GM03348 (cell line): ENCODE data around the gene B9D1.

Source experiments
- DNase-seq: peaks from one replicate; pipeline ENCODE4 v3.0.0; 2012; ENCODE audit warnings: low spot score

The B9D1 gene

DNA sequence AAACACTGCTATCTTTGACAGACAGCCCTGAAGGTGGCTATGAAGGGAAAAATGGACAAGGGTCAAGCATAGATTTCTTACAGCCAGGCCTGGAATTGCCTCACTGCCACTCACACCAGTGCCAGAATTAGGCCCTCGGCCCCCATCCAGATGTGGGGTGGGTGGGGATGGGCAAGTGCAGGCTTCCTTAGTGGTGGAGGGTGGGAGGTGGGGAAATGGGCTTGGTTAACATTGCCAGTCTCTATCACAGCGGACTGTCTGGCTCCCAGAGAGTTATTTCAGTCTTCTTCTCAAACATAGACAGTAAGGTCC, 24.9 kb downstream of the B9D1 start:
- no peak for DNase-seq

DNA sequence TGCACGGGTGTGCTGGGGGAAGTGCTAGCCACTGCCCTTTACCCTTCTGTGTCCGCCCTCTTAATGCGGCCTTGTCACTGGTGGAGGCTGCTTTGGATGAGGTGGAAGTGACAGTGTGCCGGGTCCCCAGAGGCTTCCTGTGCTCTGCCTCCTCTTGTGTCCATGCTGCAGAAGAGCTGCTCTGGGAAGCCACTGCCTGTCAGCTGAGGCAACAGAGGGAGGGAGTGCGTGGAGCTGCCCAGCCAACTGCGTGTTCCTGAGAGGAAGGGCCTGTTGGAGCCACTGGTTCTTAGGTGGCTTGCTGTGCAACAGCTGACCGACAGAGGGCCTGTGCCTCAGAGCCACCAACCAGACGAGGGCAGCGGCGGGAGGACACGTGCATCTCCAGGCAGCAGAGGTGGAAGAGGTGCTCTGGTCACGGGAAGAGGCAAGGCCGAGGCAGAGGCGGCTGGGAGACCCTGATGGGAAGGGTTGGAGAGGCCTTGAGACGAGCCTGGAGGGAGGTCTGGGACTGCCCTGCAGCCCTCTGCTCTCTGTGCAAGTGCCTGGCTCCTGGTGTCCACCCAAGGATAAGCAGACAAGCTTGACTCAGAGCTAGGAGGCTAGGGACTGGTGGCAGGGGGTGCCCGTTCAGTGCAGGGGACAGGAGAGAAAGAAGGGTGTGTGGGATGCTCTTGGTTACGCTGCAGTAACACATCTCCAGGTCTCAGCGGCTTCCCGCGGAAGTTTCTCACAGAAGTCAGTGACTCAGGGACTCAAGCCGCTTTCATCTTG, 25.4 kb downstream of the B9D1 start:
- DNase-seq = no peak

DNA sequence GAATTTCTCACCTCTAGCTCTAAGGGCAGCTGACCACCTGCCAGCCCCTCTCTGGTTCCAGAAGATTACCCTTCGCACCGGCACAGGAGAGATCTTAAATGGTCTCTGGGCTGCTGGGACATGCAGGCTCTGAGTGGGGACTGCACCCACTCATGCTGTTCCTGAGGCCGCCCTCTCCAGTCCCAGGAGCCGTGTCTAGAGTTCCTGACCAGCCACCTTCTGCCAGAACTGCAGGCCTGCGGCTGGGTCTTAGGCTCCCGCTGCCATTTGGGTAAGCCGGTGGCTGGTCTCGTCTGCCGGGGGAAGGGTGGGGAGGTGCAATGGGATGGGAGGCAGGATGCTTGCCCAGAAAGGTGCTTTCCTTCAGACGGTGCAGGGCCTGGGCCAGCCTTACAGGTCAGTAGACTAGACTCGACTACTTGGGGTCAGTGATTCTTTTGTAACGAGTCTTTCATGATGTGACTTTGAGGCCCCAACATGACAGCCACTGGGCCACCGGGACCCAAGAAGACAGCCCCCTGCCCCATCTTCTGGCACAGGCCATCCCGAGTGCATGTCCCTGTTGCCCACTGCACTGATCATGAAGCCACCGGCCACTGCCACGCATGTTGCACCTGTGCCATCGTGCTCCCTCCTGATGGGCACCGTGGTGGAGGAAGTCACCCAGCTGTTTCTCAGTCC, 26.4 kb downstream of the B9D1 start:
- no peak for DNase-seq

DNA sequence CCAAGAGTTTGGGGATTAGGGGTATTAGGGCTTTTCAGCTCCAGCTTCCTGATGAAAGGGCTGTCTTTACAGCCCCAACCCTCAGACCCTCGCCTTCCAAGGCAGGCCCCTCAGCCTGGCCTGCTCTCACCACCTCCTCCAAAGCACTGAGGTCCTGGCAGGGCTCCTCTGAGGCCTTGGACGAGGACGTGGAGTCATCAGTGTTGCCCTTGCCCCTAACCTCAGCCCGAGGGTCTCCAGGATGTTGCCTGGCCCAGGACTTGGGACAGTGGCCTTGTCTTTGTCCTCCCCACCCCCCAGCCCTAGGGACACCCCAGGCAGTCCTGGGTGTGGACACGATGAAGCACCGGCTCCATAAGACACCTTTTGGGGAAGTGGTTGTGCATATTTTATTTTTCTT, 28.2 kb downstream of the B9D1 start:
- no peak for DNase-seq

DNA sequence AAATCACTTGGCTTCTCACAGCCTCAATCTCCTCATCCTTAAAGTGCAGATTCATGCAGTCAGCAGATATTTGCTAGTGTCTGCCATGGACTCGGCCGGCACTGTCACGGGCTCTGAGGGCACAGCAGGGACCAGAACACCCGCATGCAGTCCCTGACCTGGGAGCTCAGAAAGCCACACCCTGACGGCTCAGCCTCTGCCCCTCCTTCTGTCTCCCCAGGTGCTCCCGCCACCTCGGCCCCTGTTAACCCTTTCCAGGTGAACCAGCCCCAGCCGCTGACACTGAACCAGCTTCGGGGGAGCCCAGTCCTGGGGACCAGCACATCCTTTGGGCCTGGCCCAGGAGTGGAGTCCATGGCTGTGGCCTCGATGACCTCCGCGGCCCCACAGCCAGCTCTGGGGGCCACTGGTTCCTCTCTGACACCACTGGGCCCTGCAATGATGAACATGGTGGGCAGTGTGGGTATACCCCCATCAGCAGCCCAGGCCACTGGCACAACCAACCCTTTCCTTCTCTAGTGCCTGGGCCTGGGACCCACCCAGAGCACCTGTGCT, 28.7 kb downstream of the B9D1 start:
- DNase-seq = no peak

DNA sequence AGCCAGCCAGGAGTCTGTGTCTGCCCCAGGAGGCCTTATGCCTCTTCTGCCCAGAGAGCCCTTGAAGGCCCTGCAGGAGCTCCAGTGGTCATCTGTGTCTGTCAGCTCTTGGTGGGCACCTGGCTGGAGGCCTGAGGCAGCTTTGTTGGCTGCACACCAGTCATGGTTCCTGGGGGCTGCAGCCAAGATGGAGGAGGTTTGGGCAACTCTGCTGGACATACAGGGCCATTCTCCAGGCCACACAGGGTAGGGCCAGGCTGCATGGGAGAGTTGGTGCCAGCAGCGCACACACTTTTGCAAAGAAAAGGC, 29.4 kb downstream of the B9D1 start:
- DNase-seq = no peak

DNA sequence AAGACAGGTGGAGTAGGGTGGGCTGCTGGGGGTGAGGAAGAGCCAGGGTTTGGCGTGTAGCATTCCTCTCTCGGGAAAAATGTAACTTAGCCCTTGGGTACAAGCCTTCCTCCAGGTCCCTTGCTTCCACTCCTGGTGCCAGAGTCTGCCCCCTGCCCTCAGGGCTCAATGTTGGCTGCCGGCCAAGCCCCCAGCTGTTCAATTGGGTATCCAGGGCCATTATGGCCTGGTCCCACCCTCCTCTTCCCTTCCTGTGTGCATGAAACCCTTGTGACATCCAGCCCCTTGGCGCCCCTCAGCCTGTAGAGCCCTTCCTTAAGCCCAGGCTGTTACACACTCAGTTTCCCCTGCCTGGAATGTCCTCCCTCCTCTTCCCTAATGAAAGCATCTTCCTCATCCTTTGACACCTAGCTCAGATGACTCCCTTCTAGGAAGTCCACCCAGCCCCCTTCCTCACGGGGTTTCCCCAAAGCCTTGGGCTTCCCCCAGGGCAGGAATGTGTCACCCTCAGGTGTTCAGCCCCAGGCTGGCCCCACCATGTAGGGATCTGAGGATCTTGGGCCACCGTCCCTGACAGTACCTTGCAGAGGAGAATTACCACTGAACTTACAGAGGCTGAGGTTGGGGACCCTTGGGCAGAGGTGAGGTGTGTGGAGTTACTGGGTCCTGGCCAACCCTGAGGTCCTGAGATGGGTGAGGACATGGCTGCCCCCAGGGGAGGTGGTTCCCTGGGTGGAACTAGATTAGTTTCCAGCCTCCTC, 30.0 kb downstream of the B9D1 start:
- no peak for DNase-seq

DNA sequence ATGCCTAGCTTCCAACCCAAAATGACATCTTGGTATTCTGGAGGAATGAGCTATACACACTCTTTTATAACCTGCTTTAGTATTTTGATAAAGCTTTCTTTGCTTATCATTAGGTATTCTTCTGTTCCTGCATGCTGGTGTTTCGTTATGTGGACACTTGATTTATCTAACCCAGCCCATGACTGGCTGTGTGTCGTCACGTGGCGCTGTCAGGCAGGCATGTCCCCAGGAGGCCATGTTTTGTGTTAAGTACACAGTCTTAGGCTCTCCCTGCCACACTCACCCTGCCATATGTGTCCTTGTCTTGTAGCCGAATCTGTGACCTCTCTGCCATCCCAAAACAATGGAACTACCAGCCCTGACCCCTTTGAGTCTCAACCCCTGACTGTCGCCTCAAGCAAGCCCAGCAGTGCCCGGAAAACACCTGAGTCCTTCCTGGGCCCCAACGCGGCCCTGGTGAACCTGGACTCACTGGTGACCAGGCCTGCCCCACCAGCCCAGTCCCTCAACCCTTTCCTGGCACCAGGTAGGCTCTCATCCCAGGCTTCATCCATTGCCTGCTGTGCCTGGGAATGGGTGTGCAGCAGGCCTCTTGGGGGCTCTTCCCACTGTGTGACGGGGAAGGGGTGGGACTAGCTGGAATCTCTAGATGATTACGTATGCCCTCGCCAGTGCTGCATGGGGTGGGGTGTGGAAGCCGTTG, 30.8 kb downstream of the B9D1 start:
- DNase-seq = no peak

DNA sequence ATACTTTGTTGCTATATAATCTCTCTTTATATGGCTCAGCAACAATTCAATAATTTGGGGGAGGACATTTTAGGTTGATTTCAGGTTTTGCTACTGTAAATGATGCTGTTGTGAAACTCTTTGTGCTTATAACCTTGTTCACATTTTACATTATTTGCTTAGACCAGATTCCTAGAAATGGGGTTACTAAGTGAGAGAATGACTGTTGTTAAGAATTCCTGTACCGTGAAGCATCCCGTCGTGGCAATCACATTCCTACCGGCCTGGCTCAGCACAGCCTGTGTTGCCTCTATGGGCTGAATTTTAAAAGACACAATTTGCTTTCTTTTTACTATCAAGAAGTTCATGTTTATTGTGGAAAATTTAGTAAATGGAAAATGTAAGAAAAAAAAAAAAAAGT, 31.4 kb downstream of the B9D1 start:
- DNase-seq = peak; percentile 91

DNA sequence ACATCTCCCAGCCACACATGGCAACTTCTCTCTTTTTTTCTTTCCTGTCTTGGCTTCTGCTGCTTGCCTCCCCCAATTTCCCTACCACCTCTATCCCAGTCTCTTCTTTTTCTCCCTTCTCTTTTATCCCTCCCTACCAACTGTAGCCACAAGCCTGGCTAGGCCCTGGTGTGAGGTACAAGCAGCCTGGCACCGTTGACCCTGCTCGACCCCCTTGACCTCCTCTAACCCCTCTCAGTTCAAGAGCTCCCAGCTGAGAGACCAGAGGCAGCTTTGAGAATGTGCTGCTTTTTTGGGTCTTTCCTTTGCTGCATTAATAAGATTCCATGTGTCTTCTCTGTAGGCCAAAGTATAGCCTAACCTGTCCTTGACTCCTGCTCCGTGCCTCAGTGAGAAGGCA, 32.3 kb downstream of the B9D1 start:
- DNase-seq = no peak

DNA sequence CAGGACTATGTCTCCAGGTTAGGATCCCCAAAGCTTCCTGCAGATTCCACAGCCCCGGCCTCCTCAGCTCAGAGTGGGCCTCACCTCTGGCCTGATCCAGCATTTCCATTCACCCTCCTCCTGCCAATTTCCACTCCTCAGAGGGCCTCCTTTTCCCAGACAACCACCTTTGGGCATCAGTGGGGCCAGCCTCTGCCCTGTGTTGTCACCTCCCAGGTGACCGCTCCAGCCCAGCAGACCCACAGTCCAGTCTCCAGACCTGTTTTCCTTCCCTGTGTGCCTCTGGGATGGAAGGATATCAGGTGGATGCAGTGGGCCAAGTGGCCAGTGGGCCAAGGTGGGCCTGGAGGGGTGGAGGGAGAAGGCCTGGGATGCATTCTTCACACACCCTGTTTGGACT, 32.7 kb downstream of the B9D1 start:
- DNase-seq = no peak

DNA sequence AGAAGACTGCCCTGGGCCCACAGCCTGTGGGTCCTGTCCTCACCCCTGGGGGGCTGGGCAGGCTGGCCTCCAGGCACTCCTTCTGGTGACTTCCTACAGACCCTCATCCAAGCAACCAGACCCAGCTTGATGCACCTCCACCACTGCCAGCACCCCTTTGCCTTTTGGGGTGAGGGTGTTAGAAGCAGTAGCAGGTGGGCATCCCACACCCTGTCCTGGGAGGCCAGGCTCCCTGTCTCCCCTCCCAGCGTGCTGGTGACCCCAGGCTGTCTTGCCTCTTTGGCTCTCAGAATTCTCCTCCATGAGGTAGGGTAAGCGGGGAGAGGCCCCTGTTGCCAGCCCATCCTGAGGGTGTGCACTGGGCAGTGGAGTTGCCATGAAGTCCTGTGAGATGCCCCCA, 33.4 kb downstream of the B9D1 start:
- no peak for DNase-seq

DNA sequence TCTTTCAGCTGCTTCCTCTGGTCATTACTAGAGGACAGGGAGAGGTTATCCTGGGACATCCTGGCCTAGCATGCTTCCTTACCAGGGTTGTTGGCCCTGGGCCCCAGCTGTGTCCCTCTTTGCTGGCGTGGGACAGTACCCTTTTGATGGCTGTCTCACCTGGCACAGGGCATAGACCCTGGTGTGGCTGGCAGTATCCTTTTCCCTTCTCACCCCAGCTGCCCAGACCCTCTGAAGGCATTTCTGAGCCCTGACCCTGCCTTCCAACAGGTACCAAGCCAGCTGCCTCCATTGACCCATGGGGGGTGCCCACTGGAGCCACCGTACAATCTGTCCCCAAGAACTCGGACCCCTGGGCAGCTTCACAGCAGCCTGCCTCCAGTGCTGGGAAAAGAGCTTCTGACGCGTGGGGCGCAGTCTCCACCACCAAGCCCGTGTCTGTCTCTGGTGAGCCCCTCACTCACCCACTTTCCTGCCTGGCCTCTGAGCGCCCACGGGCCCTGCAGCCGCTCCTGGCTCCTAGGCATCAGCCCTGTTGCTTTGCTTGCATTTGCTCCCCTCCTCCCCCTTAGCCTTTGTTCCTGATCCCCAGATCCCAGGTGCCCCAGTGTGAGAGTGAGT, 34.0 kb downstream of the B9D1 start:
- DNase-seq = no peak

DNA sequence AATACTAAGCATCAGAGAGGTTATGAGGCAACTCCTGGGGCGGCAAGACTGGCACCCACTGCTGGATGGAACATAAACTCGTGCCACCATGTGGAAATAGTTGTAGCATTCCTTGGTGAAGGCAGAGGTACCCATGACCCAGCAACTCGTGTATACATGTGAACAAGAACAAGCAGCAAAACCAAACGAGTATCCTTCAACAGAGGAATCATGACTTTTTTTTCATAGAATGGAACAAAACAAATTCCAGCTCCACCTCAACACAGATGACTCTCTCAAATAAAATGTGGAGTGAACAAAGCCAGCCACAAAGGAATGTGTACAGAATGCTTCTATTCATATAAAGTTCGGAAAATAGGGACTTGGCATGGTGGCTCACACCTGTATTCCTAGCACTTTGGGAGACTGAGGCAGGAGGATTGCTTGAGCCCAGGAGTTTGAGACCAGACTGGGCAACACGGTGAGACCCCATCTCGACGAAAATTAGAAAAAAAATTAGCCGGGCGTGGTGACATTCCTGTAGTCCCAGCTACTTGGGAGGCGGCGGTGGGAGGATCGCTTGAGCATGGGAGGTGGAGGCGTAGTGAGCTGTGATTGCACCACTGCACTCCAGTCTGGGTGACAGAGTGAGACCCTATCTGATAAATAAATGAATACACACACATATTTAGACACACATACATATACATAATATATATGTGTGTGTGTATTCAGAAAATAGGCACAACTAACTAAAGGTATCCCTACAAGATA, 35.3 kb downstream of the B9D1 start:
- peak; percentile 84 for DNase-seq

DNA sequence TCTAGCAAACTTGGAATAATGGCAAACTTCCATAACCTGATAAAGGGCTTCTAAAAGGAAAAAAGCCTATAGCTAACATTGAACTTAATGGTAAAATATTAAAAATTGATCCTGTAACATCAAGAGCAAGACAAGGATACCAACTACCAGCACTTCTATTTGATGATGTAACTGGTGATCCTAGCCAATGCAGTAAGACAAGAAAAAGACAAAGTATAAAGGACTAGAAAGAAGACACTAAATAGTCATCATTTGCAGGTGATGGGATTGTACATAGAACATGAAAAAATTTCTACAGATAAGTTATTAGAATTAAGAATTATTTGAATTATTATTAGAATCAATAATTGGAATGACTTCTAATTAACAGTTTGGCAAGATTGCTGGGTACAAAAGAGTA, 37.0 kb downstream of the B9D1 start:
- no peak for DNase-seq

DNA sequence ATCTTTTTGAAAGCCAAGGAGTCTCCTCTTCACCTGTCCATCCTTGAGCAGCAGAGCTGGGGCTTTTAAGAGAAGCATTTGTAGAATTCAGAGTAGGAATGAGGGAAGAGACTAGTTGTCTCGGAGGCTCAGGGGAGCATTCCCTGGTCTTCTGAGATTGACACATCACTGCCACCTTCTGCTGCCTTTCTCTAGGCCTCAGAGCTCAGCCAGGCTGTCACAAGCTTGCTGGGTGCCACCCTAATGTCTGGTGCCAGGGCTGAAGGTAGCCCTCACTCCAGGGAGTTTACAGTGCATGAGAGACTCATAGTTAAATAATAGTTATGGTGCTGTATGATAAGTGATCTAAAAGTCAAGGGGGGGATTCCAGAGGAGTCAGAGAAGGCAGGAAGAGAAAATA, 39.7 kb downstream of the B9D1 start:
- no peak for DNase-seq

DNA sequence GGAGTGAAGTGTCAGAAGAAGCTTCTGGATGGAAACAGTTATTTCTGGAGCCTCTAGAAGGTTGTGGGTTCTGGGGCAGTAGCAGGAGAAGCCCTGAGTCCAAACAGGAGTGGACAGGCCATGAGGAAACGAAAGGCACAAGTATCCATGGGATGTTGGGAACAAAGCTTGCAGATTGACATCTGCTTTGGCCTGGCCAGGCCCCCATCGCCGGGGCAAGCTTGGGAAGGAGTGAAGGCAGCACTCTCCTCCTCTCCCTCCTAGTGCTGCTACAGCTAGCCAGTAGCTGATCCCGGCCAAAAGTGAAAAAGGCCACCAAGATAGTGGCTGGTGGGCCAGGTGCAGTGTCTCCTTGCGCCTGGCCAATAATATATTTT, 40.4 kb downstream of the B9D1 start:
- no peak for DNase-seq

DNA sequence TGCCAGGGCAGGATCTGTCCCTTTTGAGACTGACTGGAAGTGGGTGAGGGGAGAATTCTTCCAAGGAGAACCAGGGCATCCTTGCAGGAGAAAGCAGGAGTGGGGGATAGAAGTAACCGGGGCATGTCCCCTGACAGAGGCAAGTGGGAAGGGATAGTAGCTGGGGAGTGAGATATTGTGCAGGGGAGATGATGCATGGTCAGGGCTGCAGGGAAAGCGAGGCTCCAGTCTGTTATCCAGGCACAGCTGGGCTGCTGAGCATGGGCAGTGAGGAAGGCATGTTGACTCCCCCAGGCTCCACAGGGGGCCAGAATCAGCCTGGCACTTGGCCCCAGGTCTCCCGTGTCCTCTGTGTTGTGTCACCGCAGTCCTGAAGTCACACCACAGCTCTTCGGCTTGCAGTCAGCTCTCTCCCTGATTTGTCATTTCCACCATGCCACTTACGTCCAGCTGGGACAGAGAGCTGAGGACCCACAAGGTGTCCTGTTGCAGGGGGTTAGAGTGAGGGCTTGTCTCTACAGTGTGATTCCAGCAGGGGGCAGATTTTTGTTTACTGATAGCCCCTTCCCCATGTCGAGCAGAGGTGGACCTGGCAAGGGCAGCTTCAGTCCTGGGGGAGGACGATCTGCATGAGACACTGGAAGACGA, 40.9 kb downstream of the B9D1 start:
- no peak for DNase-seq

DNA sequence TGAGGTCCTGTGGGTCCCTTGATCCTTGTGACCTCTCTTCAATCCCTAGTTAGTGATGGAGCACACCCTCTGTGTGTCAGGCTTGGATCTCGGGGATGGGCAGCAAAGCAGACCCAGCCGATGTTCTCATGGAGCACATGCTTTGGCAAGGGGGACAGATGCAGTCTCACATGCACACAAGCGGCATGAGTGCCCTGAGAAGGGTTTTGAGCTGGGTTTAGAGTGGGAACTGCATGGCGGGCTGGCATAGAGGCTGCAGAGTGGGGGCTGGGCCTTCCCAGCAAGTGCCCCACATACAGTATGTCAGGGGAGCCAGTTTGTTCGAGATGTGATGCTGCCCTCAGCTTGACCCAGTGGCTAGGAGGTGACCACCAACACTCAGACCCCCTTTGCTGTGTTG, 41.6 kb downstream of the B9D1 start:
- no peak for DNase-seq

DNA sequence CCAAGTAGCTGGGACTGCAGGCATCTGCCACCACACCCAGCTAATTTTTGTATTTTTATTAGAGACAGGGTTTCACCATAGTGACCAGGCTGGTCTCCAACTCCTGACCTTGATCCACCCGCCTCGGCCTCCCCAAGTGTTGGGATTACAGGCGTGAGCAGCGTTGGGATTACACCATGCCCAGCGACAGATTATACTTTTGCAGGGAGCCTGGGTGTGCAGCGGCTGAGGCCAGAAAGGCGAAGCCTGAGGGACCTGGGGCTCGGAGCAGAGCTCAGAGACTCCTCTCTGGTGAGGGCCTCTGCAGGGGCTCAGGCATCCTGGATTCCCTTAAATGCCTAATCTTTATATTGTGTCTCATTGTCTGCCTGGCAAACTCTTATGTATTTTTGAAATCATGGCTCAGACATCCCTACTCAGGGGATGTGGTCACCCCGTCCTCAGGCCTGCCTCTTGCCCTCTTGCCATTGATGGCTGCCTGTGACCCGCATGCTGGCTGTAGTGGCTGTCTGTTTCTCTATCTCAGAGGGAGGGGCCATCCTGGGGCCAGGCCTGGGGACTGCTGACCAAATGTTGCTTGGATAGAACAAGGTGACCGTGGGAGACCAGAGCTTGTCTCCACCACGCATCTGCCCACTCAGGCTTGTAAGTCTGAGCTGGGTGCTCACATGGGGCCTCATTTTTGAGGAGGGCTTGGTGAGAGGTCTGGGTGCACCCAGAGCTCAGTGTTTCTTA, 42.6 kb downstream of the B9D1 start:
- DNase-seq = no peak
